Measurements from ENCODE around the gene OVCH2.

GRCh38 chr11:7656704-7657103 is 49.6 kb downstream of the OVCH2 start:
- TF ChIP-seq POLR2A (IDR thresholded peaks at IDR 0.05) (no peak), CTCF (IDR thresholded peaks at IDR 0.05) (no peak), EP300 (IDR thresholded peaks at IDR 0.05) (no peak), POLR2AphosphoS5 (IDR thresholded peaks at IDR 0.05) (no peak)

Measured in gastroesophageal sphincter (tissue), 3 donors.